ENCODE results near the gene SASH1. TPM values are rescaled to one million over a fixed set of nuclear protein-coding genes. Genes with fewer than 3 reads are reported as not detected.

The SASH1 gene
- total and polyA plus RNA-seq, 2 of the 8 experiments (the other 6 are each of a cell fraction or from before 2014, with no cell fraction given): 6.0 to 20.2 TPM

- TF ChIP-seq ATF2 (IDR thresholded peaks at IDR 0.05; ENCODE audit: low read length) (no peak), KDM1A (IDR thresholded peaks at IDR 0.05; ENCODE audit: borderline replicate concordance, low read length) (no peak), SAP30 (IDR thresholded peaks at IDR 0.05; ENCODE audit: insufficient read depth, insufficient replicate concordance, low read length) (no peak)
Measured at GRCh38 chr6:148398678-148399077, 56.0 kb downstream of the SASH1 start (continued).

Data from H1 (cell line).